GM03348 (cell line): ENCODE results near the gene SH3GL1.
"Not testable (repeated sequence)": the region's sequence is repeated elsewhere in the genome, so short reads cannot be mapped to it uniquely, and the experiment has no call there.

ENCODE experiments used
- DNase-seq: peaks from one replicate; pipeline ENCODE4 v3.0.0; 2012; ENCODE audit warnings: low spot score

SH3GL1 gene

GRCh38 chr19:4342615-4343369 lies 57.6 kb downstream of the SH3GL1 start:
- DNase-seq = peak; percentile 98

- no peak for DNase-seq
Observed at GRCh38 chr19:4342314-4342614, 58.1 kb downstream of the SH3GL1 start.

GRCh38 chr19:4338441-4339355 lies 61.6 kb downstream of the SH3GL1 start, which contains the start of gene STAP2:
Gene STAP2 (minus strand): TSS chr19:4338827. CDS start chr19:4338753, 74 bp downstream.
- DNase-seq = no peak

GRCh38 chr19:4337906-4338440 lies 62.4 kb downstream of the SH3GL1 start:
- no peak for DNase-seq

- DNase-seq = no peak
Observed at GRCh38 chr19:4334929-4335570, 65.3 kb downstream of the SH3GL1 start.

GRCh38 chr19:4329858-4330257 lies 70.5 kb downstream of the SH3GL1 start:
- DNase-seq = no peak

GRCh38 chr19:4328991-4329681 lies 71.2 kb downstream of the SH3GL1 start:
- not testable (repeated sequence) for DNase-seq

GRCh38 chr19:4328243-4328990 lies 71.9 kb downstream of the SH3GL1 start:
- DNase-seq = peak; percentile 98

- no peak for DNase-seq
Observed at GRCh38 chr19:4327877-4328242, 72.5 kb downstream of the SH3GL1 start.

- peak; percentile 50 for DNase-seq
Observed at GRCh38 chr19:4327252-4327876, 73.0 kb downstream of the SH3GL1 start.

- no peak for DNase-seq
Observed at GRCh38 chr19:4326837-4327251, 73.5 kb downstream of the SH3GL1 start.

- DNase-seq = no peak
Observed at GRCh38 chr19:4326215-4326836, 74.0 kb downstream of the SH3GL1 start.

- no peak for DNase-seq
Observed at GRCh38 chr19:4324228-4324627, 76.1 kb downstream of the SH3GL1 start.

GRCh38 chr19:4323692-4324091 lies 76.7 kb downstream of the SH3GL1 start:
- no peak for DNase-seq

GRCh38 chr19:4322942-4323665 lies 77.2 kb downstream of the SH3GL1 start:
- DNase-seq = no peak

GRCh38 chr19:4320419-4320818 lies 79.9 kb downstream of the SH3GL1 start:
- no peak for DNase-seq

GRCh38 chr19:4319067-4319718 lies 81.2 kb downstream of the SH3GL1 start:
- DNase-seq = no peak

- DNase-seq = no peak
Observed at GRCh38 chr19:4318460-4318859, 81.9 kb downstream of the SH3GL1 start.

- no peak for DNase-seq
Observed at GRCh38 chr19:4316956-4317355, 83.4 kb downstream of the SH3GL1 start.
